DMS 273 (cell line): ENCODE measurements around the gene ZMYND19.
"Not testable (repeated sequence)": the region's sequence is repeated elsewhere in the genome, so short reads cannot be mapped to it uniquely, and the experiment has no call there.

ENCODE experiments used
- DNase-seq: peaks from one replicate; lab custom pipeline; 2025; ENCODE audit not compliant: unreplicated experiment; lab: John Stamatoyannopoulos, UW

ZMYND19 gene

GRCh38 chr9:137614631-137615386 lies 24.5 kb upstream of the ZMYND19 start:
- DNase-seq = no peak

DNA sequence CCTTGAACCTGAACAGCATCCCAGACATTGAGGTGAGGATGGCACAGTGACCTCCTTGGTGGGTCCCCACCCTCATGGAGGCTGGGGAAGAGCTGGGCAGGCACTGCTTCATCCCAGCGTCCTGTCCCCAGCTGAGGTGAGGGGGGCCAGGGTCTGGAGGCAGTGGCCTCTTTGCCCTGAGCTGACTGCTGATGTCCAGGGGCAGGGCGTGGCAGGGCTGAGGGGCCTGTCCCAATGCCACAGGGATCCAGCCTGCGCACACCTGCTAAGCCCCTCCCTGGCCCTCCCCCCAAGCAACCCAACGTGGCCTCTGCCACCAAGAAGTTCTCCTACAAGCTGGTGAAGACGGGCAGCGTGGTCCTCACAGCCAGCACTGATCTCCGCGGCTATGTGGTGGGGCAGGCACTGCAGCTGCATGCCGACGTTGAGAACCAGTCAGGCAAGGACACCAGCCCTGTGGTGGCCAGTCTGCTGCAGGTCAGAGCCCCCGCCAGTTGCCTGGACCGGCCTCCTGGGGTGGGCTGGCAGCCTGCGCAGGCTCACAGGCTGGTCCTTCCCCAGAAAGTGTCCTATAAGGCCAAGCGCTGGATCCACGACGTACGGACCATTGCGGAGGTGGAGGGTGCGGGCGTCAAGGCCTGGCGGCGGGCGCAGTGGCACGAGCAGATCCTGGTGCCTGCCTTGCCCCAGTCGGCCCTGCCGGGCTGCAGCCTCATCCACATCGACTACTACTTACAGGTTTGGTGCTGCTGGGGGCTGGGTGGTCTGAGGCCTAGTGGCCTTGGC lies 23.6 kb upstream of the ZMYND19 start:
- DNase-seq = no peak

GRCh38 chr9:137613259-137613658 lies 22.9 kb upstream of the ZMYND19 start:
- no peak for DNase-seq

- no peak for DNase-seq
Observed at GRCh38 chr9:137612741-137613142, 22.4 kb upstream of the ZMYND19 start.

DNA sequence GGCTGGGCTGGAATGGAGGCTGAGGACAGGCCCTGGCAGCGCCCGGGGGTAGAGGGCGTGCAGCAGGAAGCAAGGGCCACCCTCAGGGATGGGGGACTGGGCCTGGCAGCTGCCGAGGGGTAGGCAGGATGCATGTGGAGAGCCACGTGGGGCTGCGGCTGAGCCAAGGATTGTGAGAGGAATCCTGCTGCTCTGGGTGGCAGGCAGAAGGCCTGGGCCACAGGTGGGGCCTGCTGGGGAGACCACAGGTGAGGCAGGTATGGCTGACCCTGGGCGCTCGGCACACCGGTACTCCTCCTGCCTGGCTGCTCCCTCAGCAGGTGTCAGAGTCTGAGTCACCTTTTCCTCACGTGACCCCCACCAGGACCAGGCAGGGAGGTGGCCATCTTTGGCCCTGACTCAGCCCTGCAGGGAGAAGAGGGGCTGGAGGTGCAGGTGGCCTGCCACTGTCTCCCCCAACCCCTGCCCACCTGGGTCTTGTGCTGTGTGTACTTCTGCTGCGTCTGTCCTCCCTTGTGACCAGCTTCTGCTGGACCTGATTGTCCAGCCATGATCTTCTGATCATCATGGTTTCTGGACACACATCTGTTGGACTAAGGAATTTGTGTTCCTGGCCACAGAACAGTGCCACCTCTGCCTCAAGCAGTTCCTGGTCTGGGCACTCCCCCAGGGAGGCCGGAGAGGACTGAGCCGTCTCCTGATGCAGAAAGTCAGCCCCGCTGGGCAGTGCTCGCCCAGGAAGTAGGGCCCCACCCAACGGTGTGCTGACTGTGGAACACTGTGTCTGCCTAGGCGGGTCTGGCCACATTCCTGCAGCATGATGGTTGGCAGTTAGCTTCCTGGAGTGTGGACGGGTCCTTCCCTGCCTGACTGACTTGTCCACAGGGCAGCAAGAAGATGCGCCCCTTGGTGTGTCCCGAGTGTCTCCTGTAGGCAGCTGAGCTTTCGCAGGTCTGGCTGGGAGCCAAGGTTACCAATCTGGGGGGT lies 21.6 kb upstream of the ZMYND19 start:
- DNase-seq = peak; percentile 48

DNA sequence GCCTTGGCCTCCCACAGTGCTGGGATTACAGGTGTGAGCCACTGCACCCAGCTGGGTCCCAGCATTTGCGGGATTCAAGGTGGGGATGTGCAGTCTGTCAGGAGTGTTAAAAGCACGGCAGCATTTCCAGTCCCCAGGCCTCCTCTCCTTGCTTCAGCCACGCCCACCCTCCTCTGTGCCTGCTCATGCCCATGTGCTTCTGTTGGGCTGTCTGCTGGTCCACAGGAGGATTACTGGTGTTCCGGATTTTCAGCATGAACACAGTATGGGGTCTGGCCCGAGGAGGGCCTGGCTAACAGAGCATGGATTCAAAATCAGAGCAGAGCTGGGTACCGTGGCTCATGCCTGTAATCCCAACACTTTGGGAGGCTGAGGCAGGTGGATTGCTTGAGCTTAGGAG lies 20.6 kb upstream of the ZMYND19 start:
- no peak for DNase-seq

DNA sequence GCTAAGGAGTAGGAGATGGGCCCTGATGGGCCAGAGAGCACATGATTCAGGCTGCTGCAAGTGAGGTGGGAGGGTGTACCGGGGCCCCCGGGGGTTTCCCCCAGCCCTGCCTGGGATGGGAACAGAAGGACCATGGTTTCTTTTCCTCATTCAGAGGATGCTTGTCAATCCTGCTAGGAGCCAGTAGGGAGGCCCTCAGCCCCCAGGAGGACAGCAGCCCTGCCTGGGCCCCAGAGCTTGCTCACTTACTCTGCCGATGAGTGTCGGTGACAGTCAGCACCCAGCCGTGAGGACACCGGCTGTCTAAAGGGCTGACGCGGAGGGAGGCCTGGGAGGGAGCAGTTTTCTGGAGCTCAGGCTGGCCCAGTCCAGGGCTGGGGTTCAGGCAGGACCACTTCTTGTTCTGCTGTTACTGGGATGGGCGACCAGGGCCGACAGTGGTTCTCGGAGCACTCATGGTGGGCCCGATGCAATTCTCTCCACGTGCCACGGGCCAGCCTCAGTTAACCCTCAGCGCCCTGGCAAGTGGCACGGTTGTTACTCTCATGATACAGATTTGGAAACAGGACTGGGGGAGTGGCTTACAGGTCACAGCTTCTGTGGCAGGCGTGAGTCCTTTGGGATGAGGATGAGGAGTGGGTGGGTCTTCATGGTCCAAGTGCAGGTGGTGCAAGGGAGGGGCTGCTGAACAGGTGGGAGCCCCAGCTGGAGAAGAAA lies 17.0 kb upstream of the ZMYND19 start:
- no peak for DNase-seq

DNA sequence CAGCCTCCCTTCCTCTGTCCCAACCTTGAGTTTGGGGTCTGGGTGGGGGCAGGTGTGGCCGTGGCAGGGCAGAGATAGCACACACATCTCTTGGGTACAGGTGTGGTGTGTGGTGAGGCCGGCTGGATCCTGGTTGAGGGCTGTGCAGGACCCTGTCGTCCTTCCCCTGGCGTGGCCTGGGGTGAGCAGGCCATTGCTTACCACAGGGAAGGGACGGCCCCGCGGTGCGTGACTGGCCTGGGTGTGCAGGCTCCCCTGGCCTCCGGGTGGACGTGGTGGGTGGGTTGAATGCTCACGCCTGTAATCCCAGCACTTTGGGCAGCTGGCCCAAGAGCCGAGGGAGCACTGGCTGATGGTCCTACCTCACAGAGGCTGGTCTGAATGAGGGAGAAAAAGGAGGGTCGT lies 16.4 kb upstream of the ZMYND19 start:
- DNase-seq = no peak

DNA sequence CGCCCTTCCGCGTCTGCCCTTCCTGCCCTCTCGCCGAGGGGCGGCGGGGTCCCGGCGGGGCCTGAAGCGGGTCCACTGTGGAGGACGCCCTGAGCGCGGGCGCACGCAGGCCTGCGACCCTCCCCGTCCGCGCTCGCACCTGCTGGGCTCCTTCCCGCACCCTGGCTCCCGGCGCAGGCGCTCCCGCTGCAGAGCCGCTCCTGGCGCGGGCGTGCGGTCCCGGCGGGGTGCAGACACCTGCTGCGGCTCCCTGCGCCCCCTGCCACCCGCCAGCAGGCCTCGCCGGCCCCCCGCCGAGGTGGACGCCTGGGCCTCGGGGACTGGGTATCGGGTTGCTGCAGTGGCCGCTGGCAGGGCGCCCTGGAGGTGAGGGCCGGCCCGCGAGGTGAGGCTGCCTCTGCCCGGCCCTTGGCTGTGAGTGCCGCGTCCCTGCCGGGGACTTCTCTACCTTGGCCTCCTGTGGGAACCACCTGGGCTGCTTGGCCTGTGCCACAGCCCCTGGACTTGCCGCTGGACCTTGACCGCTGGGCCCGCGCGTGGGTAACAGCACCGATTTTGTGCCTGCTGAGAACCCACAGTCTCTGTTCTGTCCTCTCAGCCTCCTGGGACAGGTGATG lies 15.8 kb upstream of the ZMYND19 start:
- DNase-seq = peak; percentile 63

DNA sequence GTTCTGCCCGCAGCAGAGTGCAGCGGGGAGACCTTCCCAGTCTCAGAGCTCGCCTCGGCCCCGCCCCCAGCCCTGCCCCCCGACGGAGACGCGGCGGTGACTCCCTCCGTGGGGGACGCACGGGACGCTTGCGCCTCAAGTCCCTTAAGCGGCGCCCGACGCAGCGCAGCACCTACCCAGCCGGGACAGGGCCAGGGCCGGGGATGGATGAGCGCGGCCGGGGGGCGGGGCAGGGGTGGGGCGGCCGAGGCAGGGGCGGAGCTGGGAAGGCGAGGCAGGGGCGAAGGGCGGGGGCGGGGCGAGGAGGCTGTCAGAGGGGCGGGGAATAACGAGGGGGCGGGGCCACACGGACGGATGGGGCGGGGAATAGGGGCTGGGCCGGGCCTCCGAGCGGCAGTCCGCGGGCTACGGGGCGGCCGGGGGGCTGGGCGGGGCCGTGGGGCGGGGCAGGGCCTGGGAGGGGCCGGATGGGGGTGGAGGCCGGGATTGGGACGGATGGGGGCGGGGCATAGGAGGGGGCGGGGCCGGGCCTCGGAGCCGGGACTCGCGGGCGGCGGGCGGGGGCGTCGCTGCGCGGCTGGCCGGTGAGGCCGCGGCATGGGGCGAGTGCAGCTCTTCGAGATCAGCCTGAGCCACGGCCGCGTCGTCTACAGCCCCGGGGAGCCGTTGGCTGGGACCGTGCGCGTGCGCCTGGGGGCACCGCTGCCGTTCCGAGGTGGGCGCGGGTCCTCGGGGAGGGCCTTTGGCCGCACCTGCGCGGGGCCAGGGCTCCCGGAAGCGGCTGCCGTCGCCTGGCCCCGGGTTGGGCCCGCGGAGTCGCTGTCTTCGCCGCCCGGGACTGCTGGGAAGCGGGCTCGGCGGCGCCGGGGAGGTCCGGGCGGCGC lies 15.1 kb upstream of the ZMYND19 start, which contains the start of gene ARRDC1:
TSS of gene ARRDC1 (plus strand) at position 566 of the 884 bp plus-strand sequence. CDS start at position 598, 32 bp downstream.
- DNase-seq = peak; percentile 94

- DNase-seq = no peak
Observed at GRCh38 chr9:137604345-137605086, 14.2 kb upstream of the ZMYND19 start.

DNA sequence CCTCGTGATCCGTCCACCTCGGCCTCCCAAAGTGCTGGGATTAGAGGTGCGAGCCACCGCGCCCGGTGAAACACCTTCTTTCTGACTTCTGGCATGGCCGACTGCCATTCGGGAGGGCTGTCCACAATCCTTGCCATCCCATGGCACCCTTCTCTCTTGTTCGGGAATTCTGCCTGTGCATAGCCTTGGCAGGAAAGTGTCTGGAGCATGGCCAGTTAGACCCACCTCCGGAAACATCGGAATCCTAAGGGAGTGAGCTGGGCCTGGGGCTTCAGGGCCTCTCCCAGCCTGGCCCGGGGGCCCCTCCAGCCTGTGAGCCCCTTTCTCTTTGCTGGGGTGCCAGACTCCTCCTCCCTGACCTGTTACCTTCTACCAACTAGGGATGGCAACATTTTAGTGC lies 13.6 kb upstream of the ZMYND19 start:
- DNase-seq = no peak

DNA sequence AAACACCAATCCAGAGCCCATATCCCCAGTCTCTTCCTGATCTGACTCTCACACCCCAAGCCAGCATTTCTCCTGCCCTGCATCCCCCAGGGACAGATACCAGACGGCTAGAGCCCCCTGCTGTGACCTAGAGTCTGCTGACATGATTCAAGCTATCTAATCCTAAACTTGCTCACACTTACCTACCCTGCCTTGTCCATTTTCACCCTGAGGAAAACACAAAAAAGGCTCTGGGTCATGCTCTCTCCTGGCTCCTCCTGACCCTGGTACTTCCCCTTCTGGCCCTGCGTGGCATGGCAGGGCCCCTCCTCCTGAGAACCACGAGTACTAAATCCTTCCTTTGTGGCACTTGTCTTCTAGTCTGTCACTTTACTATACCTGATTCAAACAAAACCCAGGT lies 12.3 kb upstream of the ZMYND19 start:
- peak; percentile 51 for DNase-seq

DNA sequence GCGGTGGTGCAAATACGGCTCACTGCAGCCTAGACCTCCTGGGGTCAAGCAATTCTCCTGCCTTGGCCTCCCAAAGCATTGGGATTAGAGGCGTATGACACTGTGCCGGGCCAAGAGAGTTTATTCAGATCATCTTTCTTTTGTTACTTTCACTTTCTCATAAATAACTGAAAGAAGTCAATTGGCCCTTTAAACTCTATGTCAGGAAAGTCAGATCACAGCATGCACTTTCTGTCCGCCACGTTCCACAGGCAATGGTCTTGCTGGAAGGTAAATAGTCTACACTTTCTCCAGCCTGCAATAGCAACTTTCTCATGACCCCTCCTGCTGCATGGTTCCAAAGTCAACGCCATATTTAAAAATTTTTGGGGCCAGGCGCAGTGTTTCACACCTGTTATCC lies 8.6 kb upstream of the ZMYND19 start:
- no peak for DNase-seq

- DNase-seq = not testable (repeated sequence)
Observed at GRCh38 chr9:137596577-137596976, 6.3 kb upstream of the ZMYND19 start.

GRCh38 chr9:137593176-137593575 lies 2.9 kb upstream of the ZMYND19 start:
- DNase-seq = no peak

DNA sequence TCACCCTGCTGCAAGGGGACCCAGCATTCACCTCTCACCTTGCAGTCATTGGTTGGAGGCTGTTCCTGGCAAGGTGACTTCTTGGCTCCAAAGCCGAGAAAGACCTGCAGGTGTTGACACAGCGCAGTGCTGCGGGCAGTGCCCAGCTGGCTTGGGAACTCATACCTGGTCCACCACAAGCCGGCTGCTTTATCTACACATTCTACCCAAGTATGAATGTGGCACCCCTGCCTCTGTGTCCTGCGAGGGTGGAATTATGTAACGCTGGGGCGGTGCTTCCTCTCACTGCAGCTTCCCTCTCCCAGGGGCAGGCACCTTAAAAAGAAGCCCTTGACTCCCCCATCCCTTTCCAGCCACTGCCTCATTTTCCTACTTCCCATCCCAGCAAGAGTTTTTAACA lies 2.5 kb upstream of the ZMYND19 start:
- no peak for DNase-seq

- DNase-seq = no peak
Observed at GRCh38 chr9:137590123-137590468, 216 bp downstream of the ZMYND19 start.
